GM06990 (cell line): ENCODE data around the gene HNF4A.

Experiments used
- DNase-seq: peaks from one replicate; pipeline ENCODE4 v3.0.0-alpha.2; 2011; ENCODE audit not compliant: insufficient read length; ENCODE audit errors: extremely low read depth
- H3K27me3 ChIP-seq: replicated peaks from 2 replicates; pipeline ENCODE4 v1.6.0; 2011; ENCODE audit warnings: low read length; ENCODE audit not compliant: control insufficient read depth, insufficient read depth
- H3K36me3 ChIP-seq: 2 replicates; pipeline ENCODE4 v1.5.1; 2011; ENCODE audit warnings: low read length; ENCODE audit not compliant: control insufficient read depth, insufficient read depth
- H3K4me3 ChIP-seq: replicated peaks from 2 replicates; pipeline ENCODE4 v1.5.1; 2011; ENCODE audit warnings: low read depth, mild to moderate bottlenecking, control low read depth, low read length
- TF ChIP-seq, protein P1 (sequence below): IDR thresholded peaks from 2 replicates; pipeline ENCODE4 v1.5.1; 2011; ENCODE audit warnings: low read length, control low read depth, mild to moderate bottlenecking, inconsistent platforms; ENCODE audit not compliant: insufficient read depth, poor library complexity, severe bottlenecking

The HNF4A gene

GRCh38 chr20:44389871-44390270, 34.4 kb downstream of the HNF4A start:
- no peaks in the 10 kb centered on the region for H3K36me3 ChIP-seq
- no peak overlapping the region for H3K4me3 ChIP-seq
- TF ChIP-seq, protein P1, sequence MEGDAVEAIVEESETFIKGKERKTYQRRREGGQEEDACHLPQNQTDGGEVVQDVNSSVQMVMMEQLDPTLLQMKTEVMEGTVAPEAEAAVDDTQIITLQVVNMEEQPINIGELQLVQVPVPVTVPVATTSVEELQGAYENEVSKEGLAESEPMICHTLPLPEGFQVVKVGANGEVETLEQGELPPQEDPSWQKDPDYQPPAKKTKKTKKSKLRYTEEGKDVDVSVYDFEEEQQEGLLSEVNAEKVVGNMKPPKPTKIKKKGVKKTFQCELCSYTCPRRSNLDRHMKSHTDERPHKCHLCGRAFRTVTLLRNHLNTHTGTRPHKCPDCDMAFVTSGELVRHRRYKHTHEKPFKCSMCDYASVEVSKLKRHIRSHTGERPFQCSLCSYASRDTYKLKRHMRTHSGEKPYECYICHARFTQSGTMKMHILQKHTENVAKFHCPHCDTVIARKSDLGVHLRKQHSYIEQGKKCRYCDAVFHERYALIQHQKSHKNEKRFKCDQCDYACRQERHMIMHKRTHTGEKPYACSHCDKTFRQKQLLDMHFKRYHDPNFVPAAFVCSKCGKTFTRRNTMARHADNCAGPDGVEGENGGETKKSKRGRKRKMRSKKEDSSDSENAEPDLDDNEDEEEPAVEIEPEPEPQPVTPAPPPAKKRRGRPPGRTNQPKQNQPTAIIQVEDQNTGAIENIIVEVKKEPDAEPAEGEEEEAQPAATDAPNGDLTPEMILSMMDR, result no peak
- no peaks in the 10 kb centered on the region; the same call in none of the 2 replicates for H3K27me3 ChIP-seq
- DNase-seq, result no peak

GRCh38 chr20:44390280-44390679, 34.8 kb downstream of the HNF4A start:
- TF ChIP-seq, protein P1, result no peak
- no peaks in the 10 kb centered on the region; the same call in none of the 2 replicates for H3K27me3 ChIP-seq
- DNase-seq, result no peak

DNA sequence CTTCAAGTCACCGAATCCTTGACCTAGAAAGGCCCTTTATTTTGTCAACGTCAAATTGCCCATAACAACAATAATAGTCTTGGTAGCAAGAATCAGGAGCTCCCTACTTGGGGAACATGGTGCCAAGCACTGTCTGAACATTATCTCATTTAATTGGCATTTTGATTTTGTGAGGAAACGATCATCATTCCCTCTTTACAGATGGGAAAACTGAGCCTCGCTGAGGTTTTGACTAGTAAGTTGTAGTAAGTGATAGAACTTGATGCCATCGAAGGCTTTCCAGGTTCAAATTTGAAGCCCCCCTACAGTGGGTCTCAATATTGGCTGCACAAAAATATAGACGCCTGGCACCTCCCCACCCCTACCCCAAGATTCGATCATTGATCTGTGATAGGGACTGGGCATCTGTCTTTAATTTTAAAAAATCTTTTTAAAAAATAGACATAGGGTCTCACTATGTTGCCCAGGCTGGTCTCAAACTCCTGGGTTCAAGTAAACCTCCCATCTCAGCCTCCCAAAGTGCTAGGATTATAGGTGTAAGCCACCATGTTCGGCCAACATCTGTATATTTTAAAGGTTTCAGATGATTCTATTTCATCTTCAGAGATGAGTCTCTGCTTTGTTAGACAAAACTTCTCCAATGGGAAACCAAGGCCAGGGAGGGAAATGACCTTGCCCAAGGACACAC, 36.7 kb downstream of the HNF4A start:
- no peaks in the 10 kb centered on the region for H3K36me3 ChIP-seq
- H3K4me3 ChIP-seq, result no peak overlapping the region
- H3K27me3 ChIP-seq, result peaks cover 1% of the 10 kb centered on the region
- DNase-seq, result no peak
- TF ChIP-seq, protein P1, result no peak

More at GRCh38 chr20:44390280-44390679, 34.8 kb downstream of the HNF4A start:
- H3K36me3 ChIP-seq, result no peaks in the 10 kb centered on the region
- H3K4me3 ChIP-seq, result no peak overlapping the region

DNA sequence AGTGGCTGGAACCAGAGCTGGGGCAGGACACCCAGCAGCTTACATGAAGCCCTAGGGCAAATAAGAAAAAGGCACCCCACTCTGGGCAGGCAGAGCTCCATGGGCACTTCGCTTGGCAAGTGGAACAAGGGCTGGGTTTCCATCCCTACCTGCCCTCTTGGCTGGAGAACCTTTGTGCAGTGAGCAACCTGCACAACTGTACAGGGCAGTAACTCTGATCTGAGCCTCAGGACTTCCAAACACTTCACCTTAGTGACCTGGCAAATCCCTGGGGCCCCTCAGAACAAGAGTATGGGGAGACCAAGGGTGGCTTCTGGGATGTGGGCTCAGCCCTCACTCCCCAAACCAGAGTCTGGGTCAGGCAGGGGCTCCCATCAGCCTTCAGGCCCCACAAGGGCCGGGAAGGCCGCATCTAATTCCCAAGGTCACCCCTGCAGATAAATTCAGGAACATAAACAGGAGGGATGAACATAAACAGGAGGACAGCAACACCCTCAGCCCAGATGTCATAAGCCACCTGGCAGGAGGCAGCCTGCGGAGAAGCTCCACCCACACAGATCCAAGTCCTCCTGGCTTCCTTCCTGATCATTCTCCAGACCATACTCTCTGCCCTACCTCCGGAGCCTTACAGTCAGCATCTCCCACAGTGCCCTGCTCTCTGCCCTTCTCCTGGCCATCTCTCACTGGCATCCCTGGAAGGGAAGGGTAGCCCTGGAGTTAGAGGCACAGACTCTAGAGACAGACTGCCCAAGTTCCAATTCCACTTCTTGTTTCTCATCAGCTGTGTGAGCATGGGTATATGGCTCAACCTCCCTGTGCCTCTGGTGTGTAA, 37.5 kb downstream of the HNF4A start:
- H3K4me3 ChIP-seq, result no peak overlapping the region
- no peaks in the 10 kb centered on the region for H3K36me3 ChIP-seq
- peaks cover 1% of the 10 kb centered on the region for H3K27me3 ChIP-seq
- DNase-seq, result no peak
- TF ChIP-seq, protein P1, result no peak

DNA sequence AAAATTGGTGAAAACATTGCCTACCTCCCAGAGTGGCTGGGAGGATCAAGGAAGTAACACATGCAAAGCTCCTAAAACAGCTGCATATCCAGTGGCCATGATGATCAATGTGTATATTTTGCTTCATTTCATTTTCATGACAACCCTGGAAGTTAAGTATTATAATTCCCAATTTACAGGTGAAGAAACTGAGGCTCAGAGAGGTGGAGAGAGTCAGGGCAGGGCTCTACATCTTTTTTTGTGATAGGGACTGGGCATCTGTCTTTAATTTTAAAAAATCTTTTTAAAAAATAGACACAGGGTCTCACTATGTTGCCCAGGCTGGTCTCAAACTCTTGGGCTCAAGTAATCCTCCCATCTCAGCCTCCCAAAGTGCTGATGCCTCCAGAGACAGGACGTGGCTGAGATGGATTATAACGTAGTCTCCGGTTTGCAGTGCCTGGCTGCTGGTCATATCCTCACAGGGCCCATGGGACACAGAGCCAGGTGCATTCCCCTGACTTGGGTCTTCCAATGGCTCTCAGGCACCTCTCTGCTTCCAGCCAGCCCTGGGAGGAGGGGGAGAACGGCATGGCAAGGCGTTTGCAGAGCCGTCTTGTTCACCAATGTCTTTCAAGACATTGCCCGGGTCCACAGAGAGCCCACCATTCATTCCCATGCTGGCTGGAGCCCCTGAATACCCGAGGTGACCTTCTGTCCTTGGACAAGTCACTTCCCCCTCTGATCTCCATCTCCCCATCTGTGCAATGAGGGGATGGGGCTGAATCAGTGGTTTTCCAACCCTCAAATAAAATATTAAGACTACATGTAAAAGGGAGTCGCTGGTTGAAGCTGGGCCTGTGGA, 38.3 kb downstream of the HNF4A start:
- DNase-seq, result no peak
- Histone ChIP-seq H3K27me3 (peaks cover 1% of the 10 kb centered on the region), H3K36me3 (no peaks in the 10 kb centered on the region)

More for the DNA sequence above, 38.3 kb downstream of the HNF4A start:
- TF ChIP-seq, protein P1, result no peak
- H3K4me3 ChIP-seq, result no peak overlapping the region
